ENCODE results near the gene DLG2. TPM values are rescaled to one million over a fixed set of nuclear protein-coding genes. Genes with fewer than 3 reads are reported as not detected.

Gene DLG2
- total RNA-seq, 2 experiments from 2014 or later, result 1.3 to 1.7 TPM

DNA sequence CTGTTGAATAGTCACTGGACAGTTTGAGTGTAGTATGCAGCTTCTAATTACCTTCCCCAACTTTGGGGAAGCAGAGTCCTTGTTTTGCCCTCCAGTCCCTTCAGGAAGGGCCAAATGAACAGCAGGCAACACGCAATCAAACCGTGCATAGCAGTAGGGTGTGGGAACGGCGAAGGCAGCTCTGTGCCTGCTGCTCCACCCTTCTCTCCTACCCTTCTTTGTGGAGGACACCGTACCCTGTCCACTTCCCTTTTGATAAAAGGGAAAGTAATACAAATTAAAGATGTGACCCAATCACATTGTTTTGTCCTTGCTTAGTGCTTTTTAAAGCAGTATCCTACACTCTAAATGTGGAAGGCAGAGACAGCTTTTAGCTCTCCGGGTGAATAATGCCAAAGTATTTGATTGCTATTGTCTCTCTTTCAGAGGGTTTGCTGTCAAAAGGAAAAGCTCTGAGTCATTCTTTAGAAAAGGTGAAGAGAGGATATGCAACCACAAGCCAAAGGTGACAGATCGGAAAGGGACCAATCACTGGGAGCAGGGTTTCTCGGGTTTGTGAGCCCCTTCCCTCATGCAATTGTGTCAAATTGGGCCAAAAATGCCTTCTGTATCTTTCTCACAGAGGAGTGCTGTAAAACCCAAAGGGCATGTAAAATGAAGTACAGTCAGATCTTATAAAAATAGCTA is 1933.7 kb downstream of the DLG2 start:
- H3K4me3 Mint-ChIP-seq, result no peak overlapping the region
- POLR2A ChIA-PET, result no interaction called here

DNA sequence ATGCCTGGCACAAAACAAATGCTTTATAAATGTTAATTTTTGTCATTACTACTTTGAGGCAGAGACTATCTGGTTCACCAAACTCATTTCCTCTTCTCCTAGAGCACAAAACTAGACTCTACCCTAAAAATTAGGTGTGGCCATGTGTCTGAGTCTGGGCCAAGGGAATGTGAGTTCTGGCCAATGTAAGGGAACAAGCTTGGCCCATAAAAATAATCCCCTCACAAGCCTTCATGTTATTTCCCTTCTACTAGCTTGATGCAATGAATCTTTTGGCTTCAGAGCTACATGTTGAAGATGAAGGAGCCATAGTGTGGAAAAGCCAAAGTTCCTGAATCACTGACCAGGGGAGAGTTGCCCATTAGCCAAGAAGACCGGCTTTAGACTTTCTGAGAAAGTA is 1934.5 kb downstream of the DLG2 start:
- no peaks in the 10 kb centered on the region for H3K36me3 Mint-ChIP-seq (ENCODE audit: low read depth)

More for the DNA sequence above, 1933.7 kb downstream of the DLG2 start:
- DNase-seq, result no peak
- Mint-ChIP-seq H3K9me3 (no peaks in the 10 kb centered on the region), H3K27ac (no peak overlapping the region), H3K4me1 (no peaks in the 10 kb centered on the region), H3K27me3 (no peaks in the 10 kb centered on the region), H3K36me3 (ENCODE audit: low read depth) (no peaks in the 10 kb centered on the region)
- CTCF ChIA-PET, result no interaction called here

DNA sequence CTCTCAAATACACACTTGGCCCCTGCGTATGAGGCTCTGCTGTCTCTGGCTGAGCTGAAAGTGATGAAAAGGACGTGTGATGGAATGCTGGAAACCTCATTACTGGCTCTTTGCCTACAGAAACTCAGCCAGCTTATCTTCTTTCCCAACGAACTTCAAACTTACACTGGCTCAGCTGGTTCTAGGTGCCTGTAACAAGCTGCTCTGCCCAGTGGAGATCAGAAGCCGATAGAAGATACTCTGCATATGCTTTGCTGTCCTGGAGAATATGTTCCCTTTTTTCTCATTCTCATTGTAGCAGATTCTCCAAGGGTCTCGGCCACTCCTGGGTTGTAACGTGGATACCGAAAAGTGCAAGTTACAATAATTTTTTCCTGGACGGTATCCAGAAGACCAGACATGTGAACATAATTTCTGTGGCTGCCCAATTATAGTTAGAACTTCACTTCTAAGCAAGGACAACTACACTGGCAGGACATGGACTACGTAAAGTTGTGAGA is 1935.6 kb downstream of the DLG2 start:
- ChIA-PET CTCF (no interaction called here), POLR2A (no interaction called here)
- no peak for DNase-seq
- Mint-ChIP-seq H3K4me1 (no peaks in the 10 kb centered on the region), H3K27ac (no peak overlapping the region), H3K9me3 (no peaks in the 10 kb centered on the region), H3K4me3 (no peak overlapping the region), H3K36me3 (ENCODE audit: low read depth) (no peaks in the 10 kb centered on the region), H3K27me3 (no peaks in the 10 kb centered on the region)

More for the DNA sequence above, 1934.5 kb downstream of the DLG2 start:
- no peak for DNase-seq
- ChIA-PET POLR2A (no interaction called here), CTCF (no interaction called here)
- no peaks in the 10 kb centered on the region for H3K4me1 Mint-ChIP-seq
- no peaks in the 10 kb centered on the region for H3K27me3 Mint-ChIP-seq
- no peaks in the 10 kb centered on the region for H3K9me3 Mint-ChIP-seq
- H3K4me3 Mint-ChIP-seq, result no peak overlapping the region
- H3K27ac Mint-ChIP-seq, result no peak overlapping the region

- Mint-ChIP-seq H3K27me3 (no peaks in the 10 kb centered on the region), H3K27ac (no peak overlapping the region), H3K36me3 (ENCODE audit: low read depth) (no peaks in the 10 kb centered on the region), H3K4me1 (no peaks in the 10 kb centered on the region), H3K4me3 (no peak overlapping the region), H3K9me3 (no peaks in the 10 kb centered on the region)
- CTCF ChIA-PET, result no interaction called here
- no peak for DNase-seq
- POLR2A ChIA-PET, result interaction anchor here (0.6 kb wide), 1 partner anchor 45 kb away, joined by 3 read pairs; no protein-coding TSS in a partner anchor
Measured at GRCh38 chr11:83689144-83689780, 1937.9 kb downstream of the DLG2 start.

DNA sequence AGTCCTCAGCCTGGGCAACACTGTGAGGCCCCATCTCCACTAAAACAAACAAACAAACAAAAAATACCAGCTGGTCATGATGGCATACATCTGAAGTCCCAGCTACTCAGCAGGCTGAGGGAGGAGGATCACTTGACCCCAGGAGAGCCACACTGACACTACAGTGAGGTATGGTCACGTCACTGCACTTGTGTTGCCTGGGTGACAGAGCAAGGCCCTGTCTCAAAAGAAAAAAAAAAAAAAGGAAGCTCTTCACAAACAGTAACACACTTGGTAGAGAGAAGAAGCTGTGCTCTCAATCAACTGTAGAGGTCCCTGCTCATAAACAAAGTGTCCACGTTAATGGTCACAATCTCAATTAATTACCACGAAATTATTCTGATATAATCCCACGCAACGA is 1939.4 kb downstream of the DLG2 start:
- H3K4me1 Mint-ChIP-seq, result no peaks in the 10 kb centered on the region
- H3K27me3 Mint-ChIP-seq, result no peaks in the 10 kb centered on the region
- H3K9me3 Mint-ChIP-seq, result no peaks in the 10 kb centered on the region
- H3K27ac Mint-ChIP-seq, result no peak overlapping the region
- H3K36me3 Mint-ChIP-seq (ENCODE audit: low read depth), result no peaks in the 10 kb centered on the region
- no peak for DNase-seq
- ChIA-PET POLR2A (no interaction called here), CTCF (no interaction called here)
- no peak overlapping the region for H3K4me3 Mint-ChIP-seq

DNA sequence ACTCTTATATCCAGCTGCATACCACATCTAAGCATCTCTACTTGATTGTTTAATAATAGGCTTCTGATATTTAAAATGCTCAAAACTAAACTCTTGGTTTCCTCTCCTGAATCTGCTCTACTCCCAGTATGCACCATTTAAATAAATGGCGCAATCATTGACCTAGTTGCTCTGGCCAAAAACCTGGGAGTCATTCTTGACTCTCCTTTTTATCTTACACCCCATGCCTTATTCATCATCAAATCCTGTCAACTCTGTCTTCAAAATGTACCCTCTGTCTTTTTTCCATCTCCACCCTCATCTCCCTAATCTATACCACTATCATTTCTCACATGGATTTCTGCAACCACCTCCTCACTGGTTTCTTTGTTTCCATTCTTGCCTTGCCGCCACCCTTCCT is 1941.4 kb downstream of the DLG2 start:
- ChIA-PET POLR2A (no interaction called here), CTCF (no interaction called here)
- DNase-seq, result no peak
- H3K4me1 Mint-ChIP-seq, result no peaks in the 10 kb centered on the region
- no peak overlapping the region for H3K27ac Mint-ChIP-seq
- H3K27me3 Mint-ChIP-seq, result no peaks in the 10 kb centered on the region
- no peaks in the 10 kb centered on the region for H3K36me3 Mint-ChIP-seq (ENCODE audit: low read depth)
- H3K4me3 Mint-ChIP-seq, result no peak overlapping the region
- H3K9me3 Mint-ChIP-seq, result no peaks in the 10 kb centered on the region

DNA sequence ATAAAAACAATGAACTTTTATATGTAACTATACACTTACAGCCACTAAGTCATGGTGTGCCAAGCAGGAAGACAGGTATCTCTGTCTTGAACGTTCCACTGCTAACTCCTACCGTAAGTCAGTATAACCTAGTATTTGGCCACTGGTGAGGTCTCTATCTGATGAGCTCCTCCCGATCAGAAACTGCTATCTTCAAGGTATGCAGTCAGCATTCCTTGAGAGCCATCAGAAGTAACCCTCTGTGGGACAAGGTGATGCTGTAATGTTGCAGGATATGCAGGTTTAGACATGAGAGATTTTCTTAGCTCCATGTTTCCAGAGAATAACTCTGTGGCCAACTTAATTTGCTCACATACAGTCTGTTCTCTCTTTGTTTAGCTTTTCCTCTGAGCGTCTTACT is 1943.1 kb downstream of the DLG2 start:
- ChIA-PET CTCF (no interaction called here), POLR2A (no interaction called here)
- Mint-ChIP-seq H3K4me3 (no peak overlapping the region), H3K27me3 (no peaks in the 10 kb centered on the region), H3K36me3 (ENCODE audit: low read depth) (no peaks in the 10 kb centered on the region), H3K9me3 (no peaks in the 10 kb centered on the region), H3K27ac (no peak overlapping the region), H3K4me1 (no peaks in the 10 kb centered on the region)
- no peak for DNase-seq

GRCh38 chr11:83682611-83682973 is 1944.6 kb downstream of the DLG2 start:
- no peak for DNase-seq
- H3K9me3 Mint-ChIP-seq, result no peaks in the 10 kb centered on the region

GRCh38 chr11:83681906-83682610 is 1945.1 kb downstream of the DLG2 start:
- Mint-ChIP-seq H3K27ac (no peak overlapping the region), H3K4me3 (no peak overlapping the region), H3K9me3 (no peaks in the 10 kb centered on the region), H3K36me3 (ENCODE audit: low read depth) (no peaks in the 10 kb centered on the region), H3K4me1 (no peaks in the 10 kb centered on the region), H3K27me3 (no peaks in the 10 kb centered on the region)
- no peak for DNase-seq
- CTCF ChIA-PET, result no interaction called here
- POLR2A ChIA-PET, result no interaction called here

More at GRCh38 chr11:83682611-83682973, 1944.6 kb downstream of the DLG2 start:
- POLR2A ChIA-PET, result no interaction called here
- CTCF ChIA-PET, result no interaction called here
- Mint-ChIP-seq H3K36me3 (ENCODE audit: low read depth) (no peaks in the 10 kb centered on the region), H3K4me3 (no peak overlapping the region), H3K4me1 (no peaks in the 10 kb centered on the region), H3K27ac (no peak overlapping the region), H3K27me3 (no peaks in the 10 kb centered on the region)

- H3K36me3 Mint-ChIP-seq (ENCODE audit: low read depth), result no peaks in the 10 kb centered on the region
- H3K9me3 Mint-ChIP-seq, result no peaks in the 10 kb centered on the region
- H3K4me1 Mint-ChIP-seq, result no peaks in the 10 kb centered on the region
- H3K27ac Mint-ChIP-seq, result no peak overlapping the region
- no peak for DNase-seq
- no peak overlapping the region for H3K4me3 Mint-ChIP-seq
- POLR2A ChIA-PET, result no interaction called here
- CTCF ChIA-PET, result no interaction called here
- H3K27me3 Mint-ChIP-seq, result no peaks in the 10 kb centered on the region
Measured at GRCh38 chr11:83681031-83681781, 1945.9 kb downstream of the DLG2 start.

DNA sequence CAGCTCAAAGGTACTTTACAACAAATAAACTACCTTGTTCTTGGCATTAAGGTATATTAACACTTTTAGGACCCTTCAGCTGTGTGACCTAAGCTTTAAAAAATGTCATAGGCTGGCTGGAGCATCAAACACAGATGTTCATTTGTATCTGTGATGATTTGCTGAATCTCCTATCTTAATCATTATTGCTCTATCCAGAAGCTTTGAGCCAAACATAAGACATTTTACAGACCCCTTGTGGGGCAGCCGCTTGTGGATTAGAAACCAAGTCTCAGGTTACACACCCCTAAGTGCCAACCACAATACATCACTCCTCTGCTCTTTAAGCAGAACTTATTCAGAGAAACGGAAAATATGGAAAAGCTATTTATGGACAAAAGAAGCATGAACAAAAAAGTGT is 1946.8 kb downstream of the DLG2 start:
- H3K4me1 Mint-ChIP-seq, result no peaks in the 10 kb centered on the region
- no peaks in the 10 kb centered on the region for H3K9me3 Mint-ChIP-seq
- CTCF ChIA-PET, result no interaction called here
- H3K27me3 Mint-ChIP-seq, result no peaks in the 10 kb centered on the region
- H3K4me3 Mint-ChIP-seq, result no peak overlapping the region
- no peak for DNase-seq
- no peak overlapping the region for H3K27ac Mint-ChIP-seq
- no peaks in the 10 kb centered on the region for H3K36me3 Mint-ChIP-seq (ENCODE audit: low read depth)
- POLR2A ChIA-PET, result no interaction called here

GRCh38 chr11:83678831-83679584 is 1948.1 kb downstream of the DLG2 start:
- ChIA-PET POLR2A (no interaction called here), CTCF (interaction anchor here (0.9 kb wide), 1 partner anchor 15 kb away, joined by 3 read pairs; no protein-coding TSS in a partner anchor)
- no peaks in the 10 kb centered on the region for H3K4me1 Mint-ChIP-seq
- H3K27ac Mint-ChIP-seq, result no peak overlapping the region
- no peak overlapping the region for H3K4me3 Mint-ChIP-seq
- H3K27me3 Mint-ChIP-seq, result no peaks in the 10 kb centered on the region
- H3K36me3 Mint-ChIP-seq (ENCODE audit: low read depth), result no peaks in the 10 kb centered on the region
- DNase-seq, result no peak
- no peaks in the 10 kb centered on the region for H3K9me3 Mint-ChIP-seq

DNA sequence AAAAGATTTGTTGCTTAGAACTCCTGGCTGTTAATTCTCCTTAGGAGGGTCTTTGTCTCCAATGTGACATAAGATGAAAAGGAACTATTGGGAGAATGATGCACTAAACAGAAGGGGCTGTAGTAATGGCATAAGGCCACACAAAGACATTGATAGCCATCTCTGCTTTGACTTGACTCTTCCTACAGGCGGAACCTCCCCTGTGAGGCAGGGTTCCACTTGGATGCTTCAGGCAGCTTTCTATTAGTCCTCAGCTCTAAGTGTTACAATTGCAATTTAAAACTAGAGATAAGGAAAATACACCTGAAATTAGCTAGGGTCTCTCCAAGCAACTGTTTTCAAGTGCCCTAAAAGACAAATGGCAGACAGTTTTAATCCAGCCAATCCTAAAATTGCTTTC is 1949.4 kb downstream of the DLG2 start:
- H3K27ac Mint-ChIP-seq, result no peak overlapping the region
- H3K9me3 Mint-ChIP-seq, result no peaks in the 10 kb centered on the region
- POLR2A ChIA-PET, result no interaction called here
- CTCF ChIA-PET, result interaction anchor here (0.9 kb wide), 1 partner anchor 13 kb away, joined by 3 read pairs; no protein-coding TSS in a partner anchor
- no peak overlapping the region for H3K4me3 Mint-ChIP-seq
- H3K36me3 Mint-ChIP-seq (ENCODE audit: low read depth), result no peaks in the 10 kb centered on the region
- no peaks in the 10 kb centered on the region for H3K4me1 Mint-ChIP-seq
- no peaks in the 10 kb centered on the region for H3K27me3 Mint-ChIP-seq
- no peak for DNase-seq

Measured in activated CD4-positive, alpha-beta memory T cell treated with anti-CD3 and anti-CD28 coated beads, Interleukin-2, amount 10 ng/mL, durations not matched to agents 7 days and 5 days (primary cell).